AG04449 (cell line): ENCODE measurements around the gene FCER1G.

Source experiments
- CTCF ChIA-PET: fragments of 350-600 bp; formaldehyde crosslinking; extraction: SDS; loops from one replicate; lab custom pipeline; 2021; ENCODE audit warnings: antibody characterized with exemption; lab: Yijun Ruan, JAX
- POLR2A ChIA-PET: fragments of 400-600, 350-600 bp; formaldehyde crosslinking; extraction: SDS; loops from one replicate; lab custom pipeline; 2020; ENCODE audit warnings: antibody characterized with exemption, inconsistent platforms; lab: Yijun Ruan, JAX
- DNase-seq: peaks from one replicate; pipeline ENCODE4 v3.0.0-alpha.2; 2010; ENCODE audit warnings: low read depth, low spot score
- H3K4me3 ChIP-seq: 2 replicates; pipeline ENCODE4 v1.5.1; 2011; ENCODE audit warnings: low read depth, mild to moderate bottlenecking, control low read depth, low read length
- CTCF ChIP-seq: IDR thresholded peaks from one replicate; pipeline ENCODE4 v1.5.1; 2011; ENCODE audit warnings: mild to moderate bottlenecking, moderate library complexity, low read length, control low read depth, inconsistent platforms; ENCODE audit not compliant: insufficient read depth; ENCODE audit errors: missing control alignments

The FCER1G gene

GRCh38 chr1:161190962-161191521 lies 24.1 kb upstream of the FCER1G start:
- ChIA-PET CTCF (interaction anchor here (0.8 to 26.1 kb wide), 15 partner anchors 10 to 193 kb away, joined by 4 to 758 read pairs (median 14); partner anchors contain the start of genes APOA2, B4GALT3, CFAP126 and FCER1G), POLR2A (no interaction called here)
- no peak for DNase-seq
- H3K4me3 ChIP-seq: no peak overlapping the region
- TF ChIP-seq CTCF: no peak

GRCh38 chr1:161191971-161192370 lies 23.1 kb upstream of the FCER1G start:
- ChIA-PET POLR2A (no interaction called here), CTCF (interaction anchor here (0.6 to 26.1 kb wide), 25 partner anchors 9 to 222 kb away, joined by 3 to 758 read pairs (median 7); partner anchors contain the start of genes APOA2, B4GALT3, CFAP126 and FCER1G)
- DNase-seq: no peak
- no peak overlapping the region for H3K4me3 ChIP-seq
- no peak for TF ChIP-seq CTCF

- POLR2A ChIA-PET: no interaction called here
- TF ChIP-seq CTCF: peak; percentile 90
- CTCF ChIA-PET: interaction anchor here (0.6 to 26.1 kb wide), 29 partner anchors 7 to 221 kb away, joined by 3 to 758 read pairs (median 5); partner anchors contain the start of genes APOA2, B4GALT3, CFAP126 and FCER1G
- no peak overlapping the region for H3K4me3 ChIP-seq
- DNase-seq: no peak
Measured at GRCh38 chr1:161192476-161193465, 22.3 kb upstream of the FCER1G start.

GRCh38 chr1:161193561-161194235 lies 21.4 kb upstream of the FCER1G start:
- POLR2A ChIA-PET: interaction anchor here (0.6 kb wide), 1 partner anchor 10 kb away, joined by 3 read pairs; no protein-coding TSS in a partner anchor
- TF ChIP-seq CTCF: no peak

GRCh38 chr1:161195171-161195570 lies 19.9 kb upstream of the FCER1G start:
- ChIA-PET POLR2A (no interaction called here), CTCF (interaction anchor here (1.2 to 26.1 kb wide), 3 partner anchors 12 to 189 kb away, joined by 8 to 758 read pairs (median 96); partner anchors contain the start of genes APOA2, FCER1G and TOMM40L)
- no peak for TF ChIP-seq CTCF
- no peak overlapping the region for H3K4me3 ChIP-seq
- DNase-seq: no peak

More at GRCh38 chr1:161193561-161194235, 21.4 kb upstream of the FCER1G start:
- no peak overlapping the region for H3K4me3 ChIP-seq
- DNase-seq: no peak
- CTCF ChIA-PET: interaction anchor here (0.9 to 26.1 kb wide), 14 partner anchors 8 to 191 kb away, joined by 3 to 758 read pairs (median 14); partner anchors contain the start of genes APOA2, B4GALT3, CFAP126 and FCER1G
